GM12873 (cell line): ENCODE data around the gene GRIK1.

Experiments
- CTCF ChIP-seq: IDR thresholded peaks from 2 replicates; pipeline ENCODE4 v1.5.1; 2012; ENCODE audit warnings: low read depth, mild to moderate bottlenecking, moderate library complexity, low read length, control low read depth; ENCODE audit not compliant: insufficient read depth; ENCODE audit errors: missing control alignments

Gene GRIK1

GRCh38 chr21:29914326-29914725, 25.5 kb downstream of the GRIK1 start:
- TF ChIP-seq CTCF: no peak

GRCh38 chr21:29909571-29909970, 30.2 kb downstream of the GRIK1 start:
- no peak for TF ChIP-seq CTCF

- no peak for TF ChIP-seq CTCF
Observed at GRCh38 chr21:29904359-29905282, 35.2 kb downstream of the GRIK1 start.

GRCh38 chr21:29896884-29897283, 42.9 kb downstream of the GRIK1 start:
- TF ChIP-seq CTCF: no peak

DNA sequence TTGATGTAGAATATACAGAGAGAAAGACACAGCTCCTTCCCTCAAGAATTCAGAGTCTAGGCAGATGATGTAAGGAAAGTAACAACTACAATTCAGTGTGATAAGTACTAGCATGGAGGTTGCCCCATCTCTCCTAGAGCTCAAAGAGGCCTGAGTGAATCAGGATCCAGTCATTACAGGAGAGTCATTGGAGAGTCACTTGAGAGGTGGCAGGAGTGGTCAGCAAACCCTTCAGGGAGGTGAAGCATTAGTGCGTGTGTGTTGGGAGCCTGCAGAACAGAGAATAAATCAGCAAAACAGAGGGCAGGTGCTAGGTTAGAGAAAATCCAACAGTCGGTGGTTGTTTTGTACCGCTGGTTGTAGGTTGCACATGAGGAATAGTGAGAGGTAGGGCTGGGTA, 46.1 kb downstream of the GRIK1 start:
- no peak for TF ChIP-seq CTCF

DNA sequence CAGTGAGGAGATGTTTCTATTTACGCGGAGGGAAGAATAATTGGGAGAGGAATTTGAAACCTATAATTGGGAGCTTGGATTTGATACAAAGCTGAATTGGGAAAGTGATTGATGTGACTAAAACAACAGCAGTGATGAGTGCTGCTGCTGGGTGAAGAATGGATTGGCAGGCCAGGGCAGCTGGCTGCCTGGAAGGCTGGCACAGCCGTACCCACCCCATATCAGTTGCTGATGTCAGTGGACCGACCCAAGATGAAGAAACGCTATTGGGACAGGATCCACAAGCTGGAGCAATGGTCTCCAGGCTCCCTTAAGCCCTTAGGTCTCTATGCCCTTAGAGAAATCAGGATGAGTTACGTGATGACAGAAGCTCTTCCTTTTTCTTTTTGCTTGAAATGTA, 47.4 kb downstream of the GRIK1 start:
- no peak for TF ChIP-seq CTCF

- no peak for TF ChIP-seq CTCF
Observed at GRCh38 chr21:29888437-29888836, 51.4 kb downstream of the GRIK1 start.
